GM23248 (cell line): ENCODE measurements around the gene SLC38A2. TPM values are rescaled to one million over a fixed set of nuclear protein-coding genes. Genes with fewer than 3 reads are reported as not detected.
A peak's percentile ranks its signal among the peaks of the same experiment; 100 is the strongest.

ENCODE experiments used
- DNase-seq: peaks from one replicate; pipeline ENCODE4 v3.0.0-alpha.2; 2015
- H2AFZ ChIP-seq: fragments of 200-600 bp; sonication (generic); 2 replicates; pipeline ENCODE4 v1.6.1; 2016; ENCODE audit warnings: antibody characterized with exemption
- H3F3A ChIP-seq: fragments of 200-600 bp; sonication (generic); 2 replicates; pipeline ENCODE4 v1.6.1; 2016; ENCODE audit warnings: mild to moderate bottlenecking, antibody characterized with exemption, mixed run types; ENCODE audit not compliant: insufficient read depth
- H3K27ac ChIP-seq: fragments of 200-600 bp; sonication (generic); 2 replicates; pipeline ENCODE4 v1.5.1; 2016; ENCODE audit warnings: mild to moderate bottlenecking
- H3K27me3 ChIP-seq: fragments of 200-600 bp; sonication (generic); replicated peaks from 2 replicates; pipeline ENCODE4 v1.6.1; 2016; ENCODE audit warnings: mild to moderate bottlenecking; ENCODE audit not compliant: insufficient read depth
- H3K36me3 ChIP-seq: fragments of 200-600 bp; sonication (generic); 2 replicates; pipeline ENCODE4 v1.6.1; 2016; ENCODE audit warnings: low read depth, mild to moderate bottlenecking
- H3K4me1 ChIP-seq: fragments of 200-600 bp; sonication (generic); 2 replicates; pipeline ENCODE4 v1.6.1; 2016; ENCODE audit warnings: mild to moderate bottlenecking; ENCODE audit not compliant: insufficient read depth
- H3K4me2 ChIP-seq: fragments of 200-600 bp; sonication (generic); one replicate; pipeline ENCODE4 v1.6.1; 2016; ENCODE audit warnings: mild to moderate bottlenecking; ENCODE audit not compliant: unreplicated experiment
- H3K4me3 ChIP-seq: fragments of 200-600 bp; sonication (generic); 2 replicates; pipeline ENCODE4 v1.5.1; 2016; ENCODE audit warnings: mild to moderate bottlenecking
- H3K79me2 ChIP-seq: fragments of 200-600 bp; sonication (generic); 2 replicates; pipeline ENCODE4 v1.6.1; 2016; ENCODE audit warnings: mild to moderate bottlenecking; ENCODE audit not compliant: insufficient read depth
- H3K9ac ChIP-seq: fragments of 200-600 bp; sonication (generic); 2 replicates; pipeline ENCODE4 v1.6.1; 2016; ENCODE audit warnings: mild to moderate bottlenecking
- H3K9me2 ChIP-seq: fragments of 200-600 bp; sonication (generic); 2 replicates; pipeline ENCODE4 v1.6.1; 2016; ENCODE audit warnings: mixed run types, mild to moderate bottlenecking, moderate library complexity; ENCODE audit not compliant: insufficient read depth
- H3K9me3 ChIP-seq: fragments of 200-600 bp; sonication (generic); one replicate; pipeline ENCODE4 v1.6.1; 2017; ENCODE audit warnings: low read depth
- H4K20me1 ChIP-seq: fragments of 200-600 bp; sonication (generic); 2 replicates; pipeline ENCODE4 v1.6.0; 2016; ENCODE audit not compliant: insufficient read depth
- EZH2 ChIP-seq: fragments of 200-600 bp; sonication (generic); IDR thresholded peaks from 2 replicates; pipeline ENCODE4 v1.6.1; 2018; ENCODE audit warnings: antibody characterized with exemption, mild to moderate bottlenecking; ENCODE audit not compliant: insufficient read depth, poor library complexity, severe bottlenecking
- EZH2phosphoT487 ChIP-seq: fragments of 200-600 bp; sonication (generic); IDR thresholded peaks from 2 replicates; pipeline ENCODE4 v1.6.1; 2018; ENCODE audit warnings: antibody characterized with exemption, moderate library complexity, mild to moderate bottlenecking, low read depth; ENCODE audit not compliant: insufficient read depth
- WGBS, 2 experiments: methylation state at CpG; one replicate each; pipeline ENCODE4 v1.1.6; 2015 to 2017; ENCODE audit warnings: low lambda C conversion rate in 2 of 2, low coverage in 1 of 2; ENCODE audit errors: missing lambda C conversion rate in 2 of 2; 5-methylcytosine and 5-hydroxymethylcytosine counted together
- in situ Hi-C: fragments of 300-500 bp; cut with MboI; formaldehyde crosslinking; loops from 2 replicates; pipeline ENCODE4 v1.15.0; 2020
- polyA plus RNA-seq: library from polyadenylated mRNA; unstranded; fragments of >200 nt; fragmentation: Nextera tagmentation; extraction: Ambion mirVana; gene quantifications from 2 replicates; pipeline ENCODE4 v1.2.1, GENCODE V29; 2016
- total RNA-seq: library from RNA; depleted of rRNA; stranded (reverse); fragments of >200 nt; shearing (Covaris generic); gene quantifications from 2 replicates; pipeline ENCODE4 v1.2.3, GENCODE V29; 2014

The SLC38A2 gene
- total and polyA plus RNA-seq, 2 experiments from 2014 or later = 683 to 1,383 TPM

- peaks cover 57% of the 10 kb centered on the region for H3K36me3 ChIP-seq
- DNase-seq = no peak
- H3K4me2 ChIP-seq = peak overlapping the region; percentile 2
- H3K9ac ChIP-seq = peak overlapping the region; percentile 98
- H3K4me1 ChIP-seq = peaks cover 38% of the 10 kb centered on the region
- no peak overlapping the region for H3K4me3 ChIP-seq
- peaks cover 92% of the 10 kb centered on the region for H3F3A ChIP-seq
- no peaks in the 10 kb centered on the region for H3K9me3 ChIP-seq
- peak overlapping the region; percentile 96 for H3K27ac ChIP-seq
- 73% methylated on average over 7 of the region's 7 CpGs for WGBS, 2 experiments
- H4K20me1 ChIP-seq = peaks cover 57% of the 10 kb centered on the region
- H3K9me2 ChIP-seq = no peaks in the 10 kb centered on the region
- H3K79me2 ChIP-seq = peaks cover 47% of the 10 kb centered on the region
- H2AFZ ChIP-seq = no peak overlapping the region
- H3K27me3 ChIP-seq = no peaks in the 10 kb centered on the region
- in situ Hi-C loops = loop anchor here (10.0 to 25.0 kb wide), 2 partner anchors 306 to 578 kb away; no protein-coding TSS in a partner anchor
- TF ChIP-seq EZH2 (no peak), EZH2phosphoT487 (no peak)
Measured at GRCh38 chr12:46358791-46359666, 13.5 kb downstream of the SLC38A2 start.

- in situ Hi-C loops = loop anchor here (10.0 to 25.0 kb wide), 2 partner anchors 306 to 579 kb away; no protein-coding TSS in a partner anchor
Measured at GRCh38 chr12:46358325-46358700, 14.3 kb downstream of the SLC38A2 start.

GRCh38 chr12:46357438-46358324, 14.9 kb downstream of the SLC38A2 start:
- H2AFZ ChIP-seq = no peak overlapping the region
- in situ Hi-C loops = loop anchor here (10.0 to 25.0 kb wide), 2 partner anchors 307 to 580 kb away; no protein-coding TSS in a partner anchor
- peak overlapping the region; percentile 96 for H3K27ac ChIP-seq
- peak; percentile 67 for DNase-seq
- H3K36me3 ChIP-seq = peaks cover 43% of the 10 kb centered on the region
- peaks cover 24% of the 10 kb centered on the region for H3K4me1 ChIP-seq
- H3K4me3 ChIP-seq = no peak overlapping the region
- no peak overlapping the region for H3K4me2 ChIP-seq
- peaks cover 33% of the 10 kb centered on the region for H3K79me2 ChIP-seq
- no peak overlapping the region for H3K9ac ChIP-seq
- no peaks in the 10 kb centered on the region for H3K27me3 ChIP-seq
- H3K9me3 ChIP-seq = no peaks in the 10 kb centered on the region
- TF ChIP-seq EZH2phosphoT487 (no peak), EZH2 (no peak)
- 20 to 22% methylated on average over 6 of the region's 6 CpGs for WGBS, 2 experiments
- peaks cover 80% of the 10 kb centered on the region for H3F3A ChIP-seq
- no peaks in the 10 kb centered on the region for H3K9me2 ChIP-seq
- peaks cover 43% of the 10 kb centered on the region; the same call in 1 of the 2 replicates for H4K20me1 ChIP-seq

More at GRCh38 chr12:46358325-46358700, 14.3 kb downstream of the SLC38A2 start:
- no peak overlapping the region for H3K4me2 ChIP-seq
- H3K9me2 ChIP-seq = no peaks in the 10 kb centered on the region
- H3K27ac ChIP-seq = peak overlapping the region; percentile 96
- H3K4me3 ChIP-seq = no peak overlapping the region
- H4K20me1 ChIP-seq = peaks cover 49% of the 10 kb centered on the region
- no peaks in the 10 kb centered on the region for H3K27me3 ChIP-seq
- DNase-seq = no peak
- H3K9me3 ChIP-seq = no peaks in the 10 kb centered on the region
- peak overlapping the region; percentile 98; the same call in 1 of the 2 replicates for H3K9ac ChIP-seq
- peaks cover 85% of the 10 kb centered on the region for H3F3A ChIP-seq
- H3K36me3 ChIP-seq = peaks cover 50% of the 10 kb centered on the region
- H2AFZ ChIP-seq = no peak overlapping the region
- peaks cover 39% of the 10 kb centered on the region for H3K79me2 ChIP-seq
- H3K4me1 ChIP-seq = peaks cover 31% of the 10 kb centered on the region
- TF ChIP-seq EZH2phosphoT487 (no peak), EZH2 (no peak)

- no peaks in the 10 kb centered on the region for H3K27me3 ChIP-seq
- peaks cover 35% of the 10 kb centered on the region; the same call in 1 of the 2 replicates for H4K20me1 ChIP-seq
- DNase-seq = peak; percentile 74
- no peak overlapping the region for H3K4me3 ChIP-seq
- no peaks in the 10 kb centered on the region for H3K9me2 ChIP-seq
- H3K27ac ChIP-seq = peak overlapping the region; percentile 96
- H3K36me3 ChIP-seq = peaks cover 35% of the 10 kb centered on the region
- no peak overlapping the region for H2AFZ ChIP-seq
- in situ Hi-C loops = loop anchor here (10.0 to 25.0 kb wide), 2 partner anchors 308 to 580 kb away; no protein-coding TSS in a partner anchor
- H3K4me2 ChIP-seq = no peak overlapping the region
- 19 to 22% methylated on average over 5 of the region's 5 CpGs for WGBS, 2 experiments
- H3F3A ChIP-seq = peaks cover 79% of the 10 kb centered on the region
- H3K4me1 ChIP-seq = peaks cover 17% of the 10 kb centered on the region
- TF ChIP-seq EZH2phosphoT487 (no peak), EZH2 (no peak)
- H3K9me3 ChIP-seq = no peaks in the 10 kb centered on the region
- no peak overlapping the region for H3K9ac ChIP-seq
- peaks cover 25% of the 10 kb centered on the region for H3K79me2 ChIP-seq
Measured at GRCh38 chr12:46356655-46357437, 15.7 kb downstream of the SLC38A2 start.
